K562 (cell line): ENCODE results near the gene GRIN2D. TPM values are rescaled to one million over a fixed set of nuclear protein-coding genes. Genes with fewer than 3 reads are reported as not detected.

Source experiments
- ATF1 ChIP-seq, 2 experiments: fragments of 450-650 bp in 1 of 2; IDR thresholded peaks; 2 replicates each; pipeline ENCODE4 v1.6.1; 2016; ENCODE audit warnings: missing compliant biosample characterization in 1 of 2, missing genetic modification characterization in 1 of 2
- C11orf30 ChIP-seq: fragments of 450-650 bp; IDR thresholded peaks from 2 replicates; pipeline ENCODE4 v1.6.1; 2016; ENCODE audit warnings: low read depth, mild to moderate bottlenecking
- CGGBP1 ChIP-seq: fragments of 250-450 bp; sonication (Bioruptor Pico); IDR thresholded peaks from 2 replicates; pipeline ENCODE4 v1.9.0; 2021; ENCODE audit warnings: mild to moderate bottlenecking
- FOXK1 ChIP-seq: sonication (generic); formaldehyde crosslinking; IDR thresholded peaks from 2 replicates; pipeline ENCODE4 v1.8.0; 2022; ENCODE audit warnings: missing genetic modification reagents, mild to moderate bottlenecking, borderline replicate concordance
- ILK ChIP-seq: fragments of 450-650 bp; IDR thresholded peaks from 2 replicates; pipeline ENCODE4 v1.6.1; 2016; ENCODE audit warnings: missing genetic modification characterization, low read depth, mild to moderate bottlenecking, missing compliant biosample characterization, moderate library complexity, borderline replicate concordance
- JUNB ChIP-seq: fragments of 450-650 bp; formaldehyde crosslinking; conservative IDR thresholded peaks from 2 replicates; pipeline ENCODE4 v1.4.0; 2020; ENCODE audit warnings: mild to moderate bottlenecking
- MED1 ChIP-seq: sonication (generic); formaldehyde crosslinking; IDR thresholded peaks from 2 replicates; pipeline ENCODE4 v1.8.1; 2023; ENCODE audit warnings: missing genetic modification reagents, borderline replicate concordance
- PHTF2 ChIP-seq: fragments of 250-450 bp; sonication (Bioruptor Pico); IDR thresholded peaks from 2 replicates; pipeline ENCODE4 v1.5.0; 2021; ENCODE audit warnings: mild to moderate bottlenecking
- POLR2AphosphoS2 ChIP-seq: IDR thresholded peaks from 2 replicates; pipeline ENCODE4 v1.6.1; 2012; ENCODE audit warnings: low read length, improper control_type of control experiment
- SMAD2 ChIP-seq: fragments of 150-350 bp; IDR thresholded peaks from 2 replicates; pipeline ENCODE4 v1.6.1; 2014; ENCODE audit warnings: low read depth, mild to moderate bottlenecking, low read length
- SRSF7 ChIP-seq: fragments of 200-400 bp; formaldehyde crosslinking; optimal IDR thresholded peaks from 2 replicates; pipeline ENCODE3; 2017; ENCODE audit warnings: mild to moderate bottlenecking, low read depth, low read length
- ZNF133 ChIP-seq: fragments of 250-450 bp; sonication (Bioruptor Pico); IDR thresholded peaks from 2 replicates; pipeline ENCODE4 v1.4.0; 2020; ENCODE audit warnings: mild to moderate bottlenecking
- polyA plus RNA-seq, 8 experiments: library from polyadenylated mRNA; depleted of rRNA in 4 of 8; stranded (reverse) in 5 of 8; unstranded in 3 of 8; fragments of >200 nt; fragmentation: Nextera tagmentation in 2 of 8; fragmentation: Illumina TruSeq in 1 of 8; extraction: Ambion mirVana in 2 of 8; extraction: Trizol in 1 of 8; gene quantifications; 2 replicates each; pipeline versions ENCODE4 v1.2.1 to v1.2.3, GENCODE V29; 2011 to 2014; ENCODE audit warnings: inconsistent platforms in 1 of 8, missing spikeins in 1 of 8
- total RNA-seq, 7 experiments: library from RNA; depleted of rRNA in 6 of 7; stranded (reverse); fragments of >200 nt in 6 of 7; fragmentation: Illumina TruSeq in 2 of 7; extraction: Trizol in 2 of 7; gene quantifications; 2 replicates each; pipeline versions ENCODE4 v1.2.1 to v1.2.3, GENCODE V29; 2011 to 2021; ENCODE audit warnings: low replicate concordance in 1 of 7
- TF ChIP-seq, protein P1 (sequence below): sonication (generic); formaldehyde crosslinking; IDR thresholded peaks from 2 replicates; pipeline ENCODE4 v1.8.0; 2022; ENCODE audit warnings: mild to moderate bottlenecking, missing genetic modification reagents, borderline replicate concordance
- TF ChIP-seq, protein P2 (sequence below): fragments of 450-650 bp; IDR thresholded peaks from 2 replicates; pipeline ENCODE4 v1.6.1; 2017; ENCODE audit warnings: antibody characterized with exemption
- TF ChIP-seq, protein P3 (sequence below), 2 experiments: fragments of 450-650 bp in 1 of 2; sonication (generic) in 1 of 2; formaldehyde crosslinking in 1 of 2; IDR thresholded peaks in 1 of 2; conservative IDR thresholded peaks in 1 of 2; 2 replicates each; pipeline versions ENCODE4 v1.6.1 to v1.8.1; 2016 to 2023; ENCODE audit warnings: mild to moderate bottlenecking in 2 of 2, moderate library complexity in 2 of 2, inconsistent platforms in 1 of 2, missing genetic modification reagents in 1 of 2

Gene GRIN2D
- total and polyA plus RNA-seq, 9 of the 15 experiments (the other 6 are each of a cell fraction or from before 2014, with no cell fraction given), result 0.32 to 31.5 (median 1.8) TPM

- no peak for TF ChIP-seq SMAD2
- TF ChIP-seq, protein P1, sequence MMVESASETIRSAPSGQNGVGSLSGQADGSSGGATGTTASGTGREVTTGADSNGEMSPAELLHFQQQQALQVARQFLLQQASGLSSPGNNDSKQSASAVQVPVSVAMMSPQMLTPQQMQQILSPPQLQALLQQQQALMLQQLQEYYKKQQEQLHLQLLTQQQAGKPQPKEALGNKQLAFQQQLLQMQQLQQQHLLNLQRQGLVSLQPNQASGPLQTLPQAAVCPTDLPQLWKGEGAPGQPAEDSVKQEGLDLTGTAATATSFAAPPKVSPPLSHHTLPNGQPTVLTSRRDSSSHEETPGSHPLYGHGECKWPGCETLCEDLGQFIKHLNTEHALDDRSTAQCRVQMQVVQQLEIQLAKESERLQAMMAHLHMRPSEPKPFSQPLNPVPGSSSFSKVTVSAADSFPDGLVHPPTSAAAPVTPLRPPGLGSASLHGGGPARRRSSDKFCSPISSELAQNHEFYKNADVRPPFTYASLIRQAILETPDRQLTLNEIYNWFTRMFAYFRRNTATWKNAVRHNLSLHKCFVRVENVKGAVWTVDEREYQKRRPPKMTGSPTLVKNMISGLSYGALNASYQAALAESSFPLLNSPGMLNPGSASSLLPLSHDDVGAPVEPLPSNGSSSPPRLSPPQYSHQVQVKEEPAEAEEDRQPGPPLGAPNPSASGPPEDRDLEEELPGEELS (CRISPR knock-in tag), result no peak
- no peak for TF ChIP-seq ATF1 (CRISPR knock-in tag; IDR thresholded peaks at IDR 0.05)
- TF ChIP-seq ATF1 (tag; IDR thresholded peaks at IDR 0.05), result peak; percentile 14; the same call in 1 of the 2 replicates
- TF ChIP-seq POLR2AphosphoS2, result no peak
- TF ChIP-seq FOXK1 (CRISPR knock-in tag), result no peak
- TF ChIP-seq PHTF2 (CRISPR knock-in tag), result no peak
- TF ChIP-seq ILK (tag), result no peak
- no peak for TF ChIP-seq JUNB
- TF ChIP-seq C11orf30, result peak; percentile 95
- TF ChIP-seq SRSF7, result no peak
- no peak for TF ChIP-seq ZNF133 (CRISPR knock-in tag)
- TF ChIP-seq CGGBP1 (CRISPR knock-in tag), result no peak
- TF ChIP-seq MED1, result no peak
- TF ChIP-seq, protein P2, sequence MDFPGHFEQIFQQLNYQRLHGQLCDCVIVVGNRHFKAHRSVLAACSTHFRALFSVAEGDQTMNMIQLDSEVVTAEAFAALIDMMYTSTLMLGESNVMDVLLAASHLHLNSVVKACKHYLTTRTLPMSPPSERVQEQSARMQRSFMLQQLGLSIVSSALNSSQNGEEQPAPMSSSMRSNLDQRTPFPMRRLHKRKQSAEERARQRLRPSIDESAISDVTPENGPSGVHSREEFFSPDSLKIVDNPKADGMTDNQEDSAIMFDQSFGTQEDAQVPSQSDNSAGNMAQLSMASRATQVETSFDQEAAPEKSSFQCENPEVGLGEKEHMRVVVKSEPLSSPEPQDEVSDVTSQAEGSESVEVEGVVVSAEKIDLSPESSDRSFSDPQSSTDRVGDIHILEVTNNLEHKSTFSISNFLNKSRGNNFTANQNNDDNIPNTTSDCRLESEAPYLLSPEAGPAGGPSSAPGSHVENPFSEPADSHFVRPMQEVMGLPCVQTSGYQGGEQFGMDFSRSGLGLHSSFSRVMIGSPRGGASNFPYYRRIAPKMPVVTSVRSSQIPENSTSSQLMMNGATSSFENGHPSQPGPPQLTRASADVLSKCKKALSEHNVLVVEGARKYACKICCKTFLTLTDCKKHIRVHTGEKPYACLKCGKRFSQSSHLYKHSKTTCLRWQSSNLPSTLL, result no peak
- TF ChIP-seq, protein P3, sequence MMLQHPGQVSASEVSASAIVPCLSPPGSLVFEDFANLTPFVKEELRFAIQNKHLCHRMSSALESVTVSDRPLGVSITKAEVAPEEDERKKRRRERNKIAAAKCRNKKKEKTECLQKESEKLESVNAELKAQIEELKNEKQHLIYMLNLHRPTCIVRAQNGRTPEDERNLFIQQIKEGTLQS (IDR thresholded peaks at IDR 0.05), result peak; percentile 89
- TF ChIP-seq, protein P3 (CRISPR knock-in tag; conservative IDR thresholded peaks at IDR 0.05), result no peak
Observed at GRCh38 chr19:48424694-48425219, 31.3 kb downstream of the GRIN2D start (continued).
